Fibroblast of lung (primary cell): ENCODE data around the gene TICAM2. TPM values are rescaled to one million over a fixed set of nuclear protein-coding genes. Genes with fewer than 3 reads are reported as not detected.
"Not testable (repeated sequence)": the region's sequence is repeated elsewhere in the genome, so short reads cannot be mapped to it uniquely, and the experiment has no call there.

ENCODE experiments used
- DNase-seq, 2 donors: peaks; one replicate each; pipeline versions ENCODE4 v3.0.0 to v3.0.0-alpha.2; 2010; ENCODE audit warnings: low read depth in 2 of 2
- H2AFZ ChIP-seq: 2 replicates; pipeline ENCODE4 v1.5.1; 2012; ENCODE audit warnings: low read length, control low read depth, inconsistent platforms
- H3K27ac ChIP-seq: 2 replicates; pipeline ENCODE4 v1.5.1; 2011; ENCODE audit warnings: low read length, control low read depth; ENCODE audit not compliant: insufficient read depth
- H3K27me3 ChIP-seq: 2 replicates; pipeline ENCODE4 v1.5.1; 2011; ENCODE audit warnings: mild to moderate bottlenecking, low read length; ENCODE audit not compliant: control insufficient read depth, insufficient read depth
- H3K36me3 ChIP-seq: 2 replicates; pipeline ENCODE4 v1.5.1; 2011; ENCODE audit warnings: low read length; ENCODE audit not compliant: control insufficient read depth, insufficient read depth
- H3K4me1 ChIP-seq: 2 replicates; pipeline ENCODE4 v1.5.1; 2011; ENCODE audit warnings: low read length; ENCODE audit not compliant: control insufficient read depth, insufficient read depth; ENCODE audit errors: extremely low read depth
- H3K4me2 ChIP-seq: 2 replicates; pipeline ENCODE4 v1.5.1; 2011; ENCODE audit warnings: low read length, control low read depth; ENCODE audit not compliant: insufficient read depth; ENCODE audit errors: extremely low read depth
- H3K4me3 ChIP-seq, 4 experiments: fragments of 200-600 bp in 1 of 4; sonication (generic) in 1 of 4; replicated peaks in 1 of 4; 2 replicates each; pipeline ENCODE4 v1.5.1; 2011 to 2016; ENCODE audit warnings: low read length in 4 of 4, low read depth in 3 of 4, mild to moderate bottlenecking in 3 of 4, control low read depth in 2 of 4, inconsistent platforms in 1 of 4, mixed read lengths in 1 of 4; ENCODE audit not compliant: insufficient read depth in 1 of 4; ENCODE audit errors: control extremely low read depth in 1 of 4
- H3K79me2 ChIP-seq: 2 replicates; pipeline ENCODE4 v1.5.1; 2012; ENCODE audit warnings: mild to moderate bottlenecking, low read length, inconsistent platforms; ENCODE audit not compliant: control insufficient read depth, insufficient read depth
- H3K9ac ChIP-seq: 2 replicates; pipeline ENCODE4 v1.5.1; 2011; ENCODE audit warnings: mild to moderate bottlenecking, low read length, control low read depth; ENCODE audit not compliant: insufficient read depth
- H3K9me3 ChIP-seq: 2 replicates; pipeline ENCODE4 v1.5.1; 2012; ENCODE audit warnings: low read depth, low read length; ENCODE audit not compliant: control insufficient read depth, insufficient read depth
- H4K20me1 ChIP-seq: 2 replicates; pipeline ENCODE4 v1.5.1; 2011; ENCODE audit warnings: low read length; ENCODE audit not compliant: control insufficient read depth, insufficient read depth; ENCODE audit errors: extremely low read depth
- EZH2 ChIP-seq: IDR thresholded peaks from 2 replicates; pipeline ENCODE4 v1.5.1; 2012; ENCODE audit warnings: low read length, control low read depth, mild to moderate bottlenecking; ENCODE audit errors: missing control alignments
- polyA minus RNA-seq: library from RNA; depleted of rRNA, polyadenylated mRNA; stranded (reverse); fragments of >200 nt; gene quantifications from 2 replicates; pipeline ENCODE4 v1.2.3, GENCODE V29; 2011; ENCODE audit warnings: low replicate concordance
- polyA plus RNA-seq, 2 donors: library from polyadenylated mRNA; depleted of rRNA in 1 of 2; stranded (reverse) in 1 of 2; unstranded in 1 of 2; fragments of >200 nt; gene quantifications; 2 replicates each; pipeline ENCODE4 v1.2.1, GENCODE V29; 2011 to 2012; ENCODE audit warnings: missing spikeins in 1 of 2
- total RNA-seq: library from RNA; depleted of rRNA; stranded (reverse); fragments of >200 nt; gene quantifications from 2 replicates; pipeline ENCODE4 v1.2.1, GENCODE V29; 2014
- TF ChIP-seq, protein P1 (sequence below), 2 donors: IDR thresholded peaks in 1 of 2; conservative IDR thresholded peaks in 1 of 2; 1 replicate in 1 of 2; 2 replicates in 1 of 2; pipeline ENCODE4 v1.5.1; 2011 to 2012; ENCODE audit warnings: low read length in 2 of 2, control low read depth in 1 of 2, inconsistent platforms in 1 of 2, low read depth in 1 of 2, mild to moderate bottlenecking in 1 of 2

TICAM2 gene, protein sequence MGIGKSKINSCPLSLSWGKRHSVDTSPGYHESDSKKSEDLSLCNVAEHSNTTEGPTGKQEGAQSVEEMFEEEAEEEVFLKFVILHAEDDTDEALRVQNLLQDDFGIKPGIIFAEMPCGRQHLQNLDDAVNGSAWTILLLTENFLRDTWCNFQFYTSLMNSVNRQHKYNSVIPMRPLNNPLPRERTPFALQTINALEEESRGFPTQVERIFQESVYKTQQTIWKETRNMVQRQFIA
- total RNA-seq = 4.1 and 8.8 TPM in 2 replicates
- 8.1 and 10.3 TPM in 2 replicates for polyA plus RNA-seq
- polyA plus RNA-seq (2012) = 10.1 and 10.4 TPM in 2 replicates
- 0.08 and 0.19 TPM in 2 replicates for polyA minus RNA-seq

DNA sequence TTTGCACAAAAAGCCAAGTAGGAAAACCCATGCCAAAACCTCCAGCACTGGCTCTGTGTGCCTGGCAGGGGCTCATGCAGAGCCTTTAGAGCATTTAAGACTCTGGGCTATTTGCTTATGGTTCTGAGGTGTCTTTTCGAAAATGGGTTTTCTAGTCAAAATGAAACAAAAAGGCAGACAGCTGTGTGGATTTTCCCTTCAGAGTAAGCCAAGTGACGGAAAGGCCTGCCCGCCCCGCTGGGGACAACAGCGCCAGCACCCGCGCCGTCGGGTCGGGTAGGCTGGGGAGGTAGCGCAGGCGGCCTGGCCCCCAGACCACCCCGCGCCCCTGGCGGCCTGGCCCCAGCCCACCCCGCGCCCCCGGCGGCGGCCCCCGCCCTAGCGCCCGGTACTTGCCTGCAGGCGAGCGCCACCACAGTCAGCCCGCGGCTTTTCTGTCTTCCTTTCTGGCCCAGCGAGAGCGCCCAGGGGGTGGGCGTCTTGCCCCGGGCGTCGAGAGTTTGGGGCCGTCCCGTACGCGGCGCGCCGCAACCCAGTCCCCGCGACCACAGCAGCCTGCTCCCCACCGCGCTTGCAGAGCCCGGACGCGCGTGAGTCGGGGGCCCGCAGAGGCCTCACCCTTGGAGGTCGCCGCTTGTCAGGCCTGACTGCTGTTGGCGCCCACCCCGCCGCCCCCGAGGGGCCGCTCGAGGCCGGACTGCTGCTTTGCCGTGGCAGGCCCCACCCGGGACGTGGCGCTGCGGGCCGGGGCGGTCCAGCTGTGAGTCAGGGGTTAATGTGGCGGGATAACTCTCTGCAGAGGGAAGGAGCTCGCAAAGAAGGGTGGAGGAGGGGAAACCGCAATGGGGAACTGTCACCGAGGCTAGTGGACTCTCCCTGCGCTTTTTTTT, at the start of gene TICAM2:
Gene TICAM2, minus strand, starts transcription at position 779 of the 890 bp plus-strand sequence. CDS start 21,223 bp downstream, outside the sequence.
- Histone ChIP-seq H3K9me3 (no peaks in the 10 kb centered on the region), H3K36me3 (peaks cover 2% of the 10 kb centered on the region), H3K4me2 (peak within 1 kb of the TSS; percentile 91), H3K27ac (peak within 1 kb of the TSS; percentile 93), H3K9ac (peak within 1 kb of the TSS; percentile 92), H4K20me1 (no peaks in the 10 kb centered on the region), H3K79me2 (peaks cover 50% of the 10 kb centered on the region), H3K27me3 (no peaks in the 10 kb centered on the region), H2AFZ (peak within 1 kb of the TSS; percentile 37), H3K4me3 (peak within 1 kb of the TSS; percentile 74 to 98 (median 83)), H3K4me1 (peaks cover 5% of the 10 kb centered on the region)
- peak; percentile 69 to 83 for DNase-seq
- TF ChIP-seq EZH2 = no peak
- TF ChIP-seq, protein P1, sequence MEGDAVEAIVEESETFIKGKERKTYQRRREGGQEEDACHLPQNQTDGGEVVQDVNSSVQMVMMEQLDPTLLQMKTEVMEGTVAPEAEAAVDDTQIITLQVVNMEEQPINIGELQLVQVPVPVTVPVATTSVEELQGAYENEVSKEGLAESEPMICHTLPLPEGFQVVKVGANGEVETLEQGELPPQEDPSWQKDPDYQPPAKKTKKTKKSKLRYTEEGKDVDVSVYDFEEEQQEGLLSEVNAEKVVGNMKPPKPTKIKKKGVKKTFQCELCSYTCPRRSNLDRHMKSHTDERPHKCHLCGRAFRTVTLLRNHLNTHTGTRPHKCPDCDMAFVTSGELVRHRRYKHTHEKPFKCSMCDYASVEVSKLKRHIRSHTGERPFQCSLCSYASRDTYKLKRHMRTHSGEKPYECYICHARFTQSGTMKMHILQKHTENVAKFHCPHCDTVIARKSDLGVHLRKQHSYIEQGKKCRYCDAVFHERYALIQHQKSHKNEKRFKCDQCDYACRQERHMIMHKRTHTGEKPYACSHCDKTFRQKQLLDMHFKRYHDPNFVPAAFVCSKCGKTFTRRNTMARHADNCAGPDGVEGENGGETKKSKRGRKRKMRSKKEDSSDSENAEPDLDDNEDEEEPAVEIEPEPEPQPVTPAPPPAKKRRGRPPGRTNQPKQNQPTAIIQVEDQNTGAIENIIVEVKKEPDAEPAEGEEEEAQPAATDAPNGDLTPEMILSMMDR (conservative IDR thresholded peaks at IDR 0.05 in 1 of 2, IDR thresholded peaks at IDR 0.05 in 1 of 2; ENCODE audit: low read depth in 1 of 2, low read length in 2 of 2) = peak in 1 of 2 donors; percentile 9

DNA sequence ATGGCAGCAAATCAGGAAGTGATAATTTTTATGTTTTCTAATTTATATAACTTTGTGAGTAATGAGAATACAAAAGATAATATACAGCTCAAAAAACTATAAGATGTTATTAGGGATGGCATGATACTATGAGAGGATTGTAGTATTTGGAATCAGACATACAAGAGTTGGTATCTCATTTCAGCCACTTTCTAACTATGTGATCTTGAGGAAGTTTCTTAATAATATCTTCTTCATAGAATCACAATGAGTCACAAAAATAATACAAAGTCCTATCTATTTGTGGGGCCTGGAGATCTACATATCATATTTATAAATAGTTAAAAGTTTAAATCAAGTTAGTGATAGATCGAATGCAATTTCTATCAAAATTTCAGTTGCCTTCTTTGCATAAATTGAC, 47.3 kb upstream of the TICAM2 start:
- H4K20me1 ChIP-seq = no peaks in the 10 kb centered on the region
- no peaks in the 10 kb centered on the region for H3K4me1 ChIP-seq
- no peak overlapping the region for H3K4me3 ChIP-seq
- no peak overlapping the region for H2AFZ ChIP-seq
- no peak overlapping the region for H3K9ac ChIP-seq
- no peaks in the 10 kb centered on the region for H3K79me2 ChIP-seq
- no peak for TF ChIP-seq EZH2
- no peak overlapping the region for H3K27ac ChIP-seq
- H3K4me2 ChIP-seq = no peak overlapping the region
- no peaks in the 10 kb centered on the region for H3K36me3 ChIP-seq
- no peak for DNase-seq
- H3K9me3 ChIP-seq = no peaks in the 10 kb centered on the region
- peaks cover 9% of the 10 kb centered on the region for H3K27me3 ChIP-seq

DNA sequence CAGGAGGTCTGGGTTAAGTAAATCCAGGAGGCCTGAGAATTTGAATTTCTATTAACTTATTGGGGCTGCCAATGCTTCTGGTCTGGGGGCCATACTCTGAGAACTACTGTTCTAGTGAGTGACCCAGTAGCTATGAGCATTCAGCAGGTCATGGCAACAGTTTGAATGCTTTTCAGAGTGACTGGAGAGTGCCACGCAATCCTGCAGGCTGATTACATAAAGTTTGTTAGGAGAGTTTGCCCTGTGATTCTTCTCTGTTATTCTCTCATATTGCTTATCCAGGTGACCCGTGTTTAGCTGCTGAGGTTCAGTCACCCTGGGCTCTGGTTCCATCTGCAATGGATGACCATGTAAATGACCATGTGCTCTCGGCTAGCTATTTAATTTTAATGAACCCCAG, 45.8 kb upstream of the TICAM2 start:
- Histone ChIP-seq H3K9me3 (no peaks in the 10 kb centered on the region), H3K27ac (no peak overlapping the region), H3K27me3 (peaks cover 10% of the 10 kb centered on the region), H3K4me3 (no peak overlapping the region), H3K79me2 (no peaks in the 10 kb centered on the region), H3K4me2 (no peak overlapping the region), H4K20me1 (no peaks in the 10 kb centered on the region), H3K9ac (no peak overlapping the region), H2AFZ (no peak overlapping the region), H3K4me1 (no peaks in the 10 kb centered on the region), H3K36me3 (no peaks in the 10 kb centered on the region)
- no peak for TF ChIP-seq EZH2
- TF ChIP-seq, protein P1 (conservative IDR thresholded peaks at IDR 0.05 in 1 of 2, IDR thresholded peaks at IDR 0.05 in 1 of 2; ENCODE audit: low read depth in 1 of 2, low read length in 2 of 2) = no peak
- DNase-seq = no peak

DNA sequence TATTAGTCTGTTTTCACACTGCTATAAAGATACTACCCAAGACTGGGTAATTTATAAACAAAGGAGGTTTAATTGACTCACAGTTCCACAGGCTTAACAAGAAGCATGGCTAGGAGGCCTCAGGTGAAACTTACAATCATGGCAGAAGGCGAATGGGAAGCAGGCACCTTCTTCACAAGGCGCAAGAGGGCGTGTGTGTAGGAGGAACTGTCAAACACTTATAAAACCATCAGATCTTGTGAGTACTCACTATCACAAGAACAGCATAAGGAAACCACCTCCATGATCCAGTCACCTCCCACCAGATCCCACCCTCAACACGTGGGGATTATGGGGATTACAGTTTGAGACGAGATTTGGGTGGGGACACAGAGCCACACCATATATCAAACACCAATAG, 43.1 kb upstream of the TICAM2 start:
- H3K36me3 ChIP-seq, H3K9me3 ChIP-seq, H3K4me3 ChIP-seq, H2AFZ ChIP-seq, H4K20me1 ChIP-seq, H3K79me2 ChIP-seq, H3K9ac ChIP-seq, H3K27ac ChIP-seq, H3K4me2 ChIP-seq, DNase-seq, H3K4me1 ChIP-seq: not testable (repeated sequence)
- H3K27me3 ChIP-seq = peaks cover 13% of the 10 kb centered on the region
